ENCODE measurements around the gene ZMYND10. TPM values are rescaled to one million over a fixed set of nuclear protein-coding genes. Genes with fewer than 3 reads are reported as not detected.

The ZMYND10 gene
- total RNA-seq, result 1 to 10 TPM; 2.4 to 2.9 TPM

DNA sequence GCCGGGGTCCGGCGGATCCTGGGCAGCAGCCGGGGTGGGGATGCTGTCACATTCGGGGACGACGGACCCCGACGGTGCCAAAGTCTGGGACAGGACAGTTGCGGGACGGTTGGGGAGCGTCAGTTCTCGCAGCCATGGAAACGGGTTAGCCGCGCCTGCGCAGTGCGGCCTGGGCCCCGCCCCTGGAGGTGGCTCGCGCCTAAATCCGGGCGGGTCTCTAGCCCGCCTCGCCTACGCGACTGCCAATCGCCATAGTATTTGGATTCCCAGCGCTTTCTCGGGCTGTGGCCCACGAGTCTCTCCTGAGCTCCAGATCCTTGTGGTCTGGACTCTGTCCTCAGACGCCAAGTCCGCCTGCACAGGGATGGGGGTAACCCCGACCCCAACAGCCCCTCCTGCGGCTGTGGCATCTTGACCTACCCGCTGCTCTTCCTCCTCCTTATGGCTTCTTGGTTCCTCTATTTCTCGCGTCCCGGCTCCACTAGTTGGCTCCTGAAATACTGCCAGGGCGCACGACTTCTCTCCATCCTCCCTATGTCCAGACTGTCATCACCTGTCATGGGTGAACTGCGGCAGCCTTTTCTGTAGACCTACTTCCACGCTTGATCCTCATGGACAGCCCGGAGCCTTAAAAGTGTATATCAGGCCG lies at the start of gene ZMYND10:
ZMYND10 (minus strand) TSS at position 147 of the 649 bp plus-strand sequence. CDS start 153 bp downstream, outside the sequence.
- ATAC-seq (peak; percentile 21), DNase-seq (peak; percentile 87)
- peaks cover 84% of the 10 kb centered on the region for H3K4me1 Mint-ChIP-seq
- peaks cover 12% of the 10 kb centered on the region for H3K36me3 Mint-ChIP-seq
- H3K27ac Mint-ChIP-seq, result peak within 1 kb of the TSS; percentile 70
- CTCF ChIA-PET, result interaction anchor here (1.3 to 8.3 kb wide), 5 partner anchors 8 to 227 kb away, joined by 3 to 64 read pairs (median 6); no protein-coding TSS in a partner anchor
- H3K27me3 Mint-ChIP-seq, result no peaks in the 10 kb centered on the region
- no peaks in the 10 kb centered on the region for H3K9me3 Mint-ChIP-seq (ENCODE audit: low read depth)
- peak within 1 kb of the TSS; percentile 55 for H3K4me3 Mint-ChIP-seq

DNA sequence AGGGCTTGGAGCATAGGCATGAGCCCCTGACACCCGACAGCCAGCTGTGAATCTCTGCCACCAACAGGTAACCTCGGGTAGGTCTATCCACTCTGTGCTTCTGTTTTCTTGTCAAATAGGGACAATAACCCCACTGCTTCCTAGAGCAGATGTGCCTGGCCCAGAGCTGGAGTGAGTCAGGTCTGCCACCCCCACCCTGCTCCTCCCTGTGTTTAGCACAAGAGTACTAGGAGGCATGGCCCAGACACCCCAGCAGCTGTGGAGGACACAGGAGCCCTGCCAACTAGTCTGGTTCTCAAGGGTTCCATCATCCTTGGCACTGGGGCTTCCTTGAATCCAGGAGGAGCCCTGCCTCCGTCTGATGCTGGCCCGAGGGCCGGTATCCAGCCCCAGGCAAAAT lies 47.5 kb upstream of the ZMYND10 start:
- H3K27me3 Mint-ChIP-seq, result no peaks in the 10 kb centered on the region
- CTCF ChIA-PET, result no interaction called here
- ATAC-seq (no peak), DNase-seq (no peak)
- no peak overlapping the region for H3K27ac Mint-ChIP-seq
- peaks cover 12% of the 10 kb centered on the region for H3K4me1 Mint-ChIP-seq
- H3K9me3 Mint-ChIP-seq (ENCODE audit: low read depth), result no peaks in the 10 kb centered on the region
- no peak overlapping the region for H3K4me3 Mint-ChIP-seq
- no peaks in the 10 kb centered on the region for H3K36me3 Mint-ChIP-seq

GRCh38 chr3:50392101-50392715 lies 46.7 kb upstream of the ZMYND10 start:
- H3K4me1 Mint-ChIP-seq, result peaks cover 11% of the 10 kb centered on the region
- H3K9me3 Mint-ChIP-seq (ENCODE audit: low read depth), result no peaks in the 10 kb centered on the region
- CTCF ChIA-PET, result interaction anchor here (1.2 kb wide), 1 partner anchor 151 kb away, joined by 3 read pairs; no protein-coding TSS in a partner anchor
- no peak for DNase-seq
- ATAC-seq, result no peak
- no peaks in the 10 kb centered on the region for H3K27me3 Mint-ChIP-seq
- H3K4me3 Mint-ChIP-seq, result no peak overlapping the region
- H3K36me3 Mint-ChIP-seq, result no peaks in the 10 kb centered on the region
- H3K27ac Mint-ChIP-seq, result no peak overlapping the region

DNA sequence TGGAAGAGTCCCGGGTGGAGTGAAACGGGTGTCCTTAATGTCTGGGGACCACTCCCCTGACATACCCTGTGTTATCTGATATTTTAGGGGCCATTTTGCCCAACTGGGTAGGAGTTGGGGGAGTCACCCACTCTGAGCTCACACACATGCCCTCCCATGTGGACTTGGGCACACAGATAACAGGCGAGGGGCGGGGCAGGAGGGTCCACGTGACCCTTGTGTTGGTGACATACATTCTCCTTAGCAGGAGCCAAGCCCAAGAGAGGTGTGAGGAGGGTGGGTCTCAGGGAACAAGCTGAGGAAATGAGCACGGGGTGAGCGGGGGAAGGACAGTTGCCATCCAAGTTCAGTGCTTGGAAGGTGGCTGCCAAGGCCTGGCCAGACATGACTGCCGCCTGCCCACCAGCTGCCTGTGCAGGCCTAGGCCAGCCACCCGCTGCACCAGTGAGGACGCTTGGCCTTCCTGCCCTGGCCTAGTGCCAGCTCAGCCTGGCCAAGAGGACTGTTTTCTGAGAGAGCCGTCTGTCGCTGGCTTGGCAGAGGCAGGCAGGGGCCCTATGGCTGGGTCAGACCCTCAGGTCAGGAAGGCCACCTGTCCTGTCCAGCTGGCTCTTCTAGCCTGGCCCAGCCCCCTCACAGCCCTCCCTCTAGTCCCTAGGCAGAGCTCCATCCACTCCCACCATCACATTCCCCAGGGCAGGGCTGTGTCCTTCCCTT lies 45.1 kb upstream of the ZMYND10 start:
- Mint-ChIP-seq H3K4me3 (no peak overlapping the region), H3K27ac (no peak overlapping the region), H3K4me1 (peaks cover 11% of the 10 kb centered on the region), H3K27me3 (no peaks in the 10 kb centered on the region), H3K9me3 (ENCODE audit: low read depth) (no peaks in the 10 kb centered on the region), H3K36me3 (no peaks in the 10 kb centered on the region)
- CTCF ChIA-PET, result interaction anchor here (1.2 to 1.4 kb wide), 2 partner anchors 21 to 153 kb away, joined by 3 read pairs; no protein-coding TSS in a partner anchor
- ATAC-seq, result no peak
- no peak for DNase-seq

GRCh38 chr3:50389414-50389767 lies 43.9 kb upstream of the ZMYND10 start:
- H3K4me1 Mint-ChIP-seq, result peaks cover 11% of the 10 kb centered on the region
- H3K4me3 Mint-ChIP-seq, result no peak overlapping the region
- no peaks in the 10 kb centered on the region for H3K36me3 Mint-ChIP-seq
- no peaks in the 10 kb centered on the region for H3K9me3 Mint-ChIP-seq (ENCODE audit: low read depth)
- CTCF ChIA-PET, result no interaction called here
- DNase-seq (no peak), ATAC-seq (no peak)
- H3K27me3 Mint-ChIP-seq, result no peaks in the 10 kb centered on the region
- H3K27ac Mint-ChIP-seq, result no peak overlapping the region

DNA sequence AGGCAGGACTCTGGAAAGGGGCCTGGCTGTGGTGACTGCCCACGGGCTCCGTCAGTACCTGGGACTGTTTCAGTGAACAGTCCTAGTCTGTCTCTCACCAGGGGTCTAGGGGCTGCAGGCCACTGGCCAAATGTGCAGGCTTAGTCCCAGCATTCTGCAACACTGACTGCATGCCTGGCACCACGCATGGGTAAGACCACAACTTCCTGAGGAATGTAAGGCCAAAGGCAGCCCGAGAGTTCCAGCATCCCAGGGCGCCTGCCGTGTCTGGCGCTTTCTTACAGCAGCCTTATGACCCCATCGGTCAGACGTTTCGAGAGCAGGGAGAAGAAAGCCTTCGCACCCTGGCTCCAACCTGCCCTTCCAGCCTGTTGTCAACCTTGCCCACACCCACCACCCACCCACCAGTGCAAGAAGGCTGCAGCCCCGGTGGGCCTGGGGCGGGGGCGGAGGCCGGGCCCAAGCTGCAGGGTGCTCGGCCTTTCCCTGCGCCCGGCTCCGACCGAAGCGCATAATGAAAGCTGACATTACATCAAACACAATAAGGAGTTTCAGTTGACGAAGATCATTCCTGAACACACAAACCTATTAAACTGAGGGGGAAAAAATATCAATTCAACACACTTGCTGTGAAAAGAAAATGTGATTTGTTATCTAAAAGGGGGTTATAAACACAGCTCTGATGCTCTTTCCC lies 43.3 kb upstream of the ZMYND10 start:
- no peaks in the 10 kb centered on the region for H3K36me3 Mint-ChIP-seq

GRCh38 chr3:50388016-50388719 lies 42.6 kb upstream of the ZMYND10 start:
- Mint-ChIP-seq H3K4me3 (no peak overlapping the region), H3K9me3 (ENCODE audit: low read depth) (no peaks in the 10 kb centered on the region), H3K27ac (no peak overlapping the region), H3K36me3 (no peaks in the 10 kb centered on the region), H3K27me3 (no peaks in the 10 kb centered on the region), H3K4me1 (peaks cover 11% of the 10 kb centered on the region)
- DNase-seq (no peak), ATAC-seq (no peak)
- CTCF ChIA-PET, result interaction anchor here (1.9 kb wide), 1 partner anchor 39 kb away, joined by 5 read pairs; no protein-coding TSS in a partner anchor

More for the DNA sequence above, 43.3 kb upstream of the ZMYND10 start:
- Mint-ChIP-seq H3K27me3 (no peaks in the 10 kb centered on the region), H3K27ac (no peak overlapping the region), H3K4me3 (no peak overlapping the region), H3K9me3 (ENCODE audit: low read depth) (no peaks in the 10 kb centered on the region), H3K4me1 (peaks cover 11% of the 10 kb centered on the region)
- ATAC-seq, result no peak
- CTCF ChIA-PET, result no interaction called here
- DNase-seq, result no peak

DNA sequence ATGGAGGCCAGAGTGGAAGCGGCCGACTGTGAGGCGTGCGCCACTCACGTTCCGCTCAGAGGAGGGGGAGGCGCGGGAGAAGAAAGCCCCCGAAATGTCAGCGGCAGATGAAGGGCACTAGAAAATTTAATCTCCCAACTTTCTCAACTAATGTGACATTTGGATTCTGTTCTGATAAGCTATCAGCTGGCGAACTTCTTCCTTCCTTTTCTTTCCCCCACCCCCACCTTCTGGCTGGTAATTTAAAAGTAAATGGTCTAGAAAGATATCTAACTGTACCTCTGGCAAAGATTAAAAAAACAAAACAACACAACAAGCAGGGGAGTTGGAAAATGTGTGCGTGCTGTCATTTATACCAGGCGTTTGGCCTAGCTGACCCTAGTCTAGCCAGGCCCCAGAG lies 40.2 kb upstream of the ZMYND10 start:
- no peaks in the 10 kb centered on the region for H3K27me3 Mint-ChIP-seq
- H3K4me1 Mint-ChIP-seq, result no peaks in the 10 kb centered on the region
- CTCF ChIA-PET, result interaction anchor here (1.0 kb wide), 1 partner anchor 38 kb away, joined by 5 read pairs; no protein-coding TSS in a partner anchor
- no peaks in the 10 kb centered on the region for H3K36me3 Mint-ChIP-seq
- DNase-seq (no peak), ATAC-seq (no peak)
- no peak overlapping the region for H3K27ac Mint-ChIP-seq
- no peak overlapping the region for H3K4me3 Mint-ChIP-seq
- H3K9me3 Mint-ChIP-seq (ENCODE audit: low read depth), result no peaks in the 10 kb centered on the region

DNA sequence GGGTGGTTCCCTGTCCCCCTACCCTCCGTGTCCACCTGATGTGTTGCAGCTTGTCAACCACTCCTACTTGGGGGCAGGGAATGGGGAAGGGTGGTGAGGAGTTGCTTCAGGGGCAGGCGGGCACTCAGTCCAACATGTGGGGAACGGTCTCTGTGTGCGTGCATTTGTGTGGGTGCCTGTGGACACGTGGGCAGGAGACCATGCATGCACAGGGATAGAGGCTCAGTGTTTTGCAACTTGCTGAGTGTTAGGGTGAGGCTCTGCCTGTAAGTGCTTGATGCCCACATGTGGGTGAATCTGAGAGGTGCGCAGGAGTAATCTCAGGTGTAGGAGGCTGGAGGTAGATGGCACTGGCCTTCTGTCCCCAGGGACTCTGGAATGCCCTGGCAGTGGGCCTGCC lies 38.2 kb upstream of the ZMYND10 start:
- Mint-ChIP-seq H3K27me3 (no peaks in the 10 kb centered on the region), H3K9me3 (ENCODE audit: low read depth) (no peaks in the 10 kb centered on the region), H3K36me3 (no peaks in the 10 kb centered on the region), H3K4me1 (no peaks in the 10 kb centered on the region), H3K4me3 (no peak overlapping the region), H3K27ac (no peak overlapping the region)
- ATAC-seq (no peak), DNase-seq (no peak)
- CTCF ChIA-PET, result interaction anchor here (0.9 kb wide), 1 partner anchor 167 kb away, joined by 3 read pairs; no protein-coding TSS in a partner anchor

DNA sequence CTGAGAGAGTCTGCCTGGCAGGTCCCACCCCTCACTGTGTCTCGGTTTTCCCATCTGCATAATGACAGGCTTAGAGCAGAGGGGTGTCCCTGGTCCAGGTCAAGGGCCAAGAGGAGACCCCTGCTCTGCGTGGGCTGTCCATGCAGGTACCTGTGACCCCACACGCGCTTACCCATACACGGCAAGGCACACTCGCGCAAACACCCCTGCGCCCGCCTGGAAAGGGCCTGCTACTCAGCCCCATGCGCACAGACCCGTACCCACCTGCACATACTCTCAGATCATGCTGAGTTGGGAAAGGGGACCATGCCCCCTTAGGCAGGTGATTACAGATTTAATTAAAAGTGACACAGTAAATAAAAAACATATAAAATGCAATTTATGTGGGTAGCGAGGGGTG lies 37.2 kb upstream of the ZMYND10 start:
- no peak for DNase-seq
- H3K4me3 Mint-ChIP-seq, result no peak overlapping the region
- H3K27ac Mint-ChIP-seq, result no peak overlapping the region
- H3K27me3 Mint-ChIP-seq, result no peaks in the 10 kb centered on the region
- H3K9me3 Mint-ChIP-seq (ENCODE audit: low read depth), result no peaks in the 10 kb centered on the region
- no peak for ATAC-seq
- no peaks in the 10 kb centered on the region for H3K36me3 Mint-ChIP-seq
- no peaks in the 10 kb centered on the region for H3K4me1 Mint-ChIP-seq
- CTCF ChIA-PET, result no interaction called here

DNA sequence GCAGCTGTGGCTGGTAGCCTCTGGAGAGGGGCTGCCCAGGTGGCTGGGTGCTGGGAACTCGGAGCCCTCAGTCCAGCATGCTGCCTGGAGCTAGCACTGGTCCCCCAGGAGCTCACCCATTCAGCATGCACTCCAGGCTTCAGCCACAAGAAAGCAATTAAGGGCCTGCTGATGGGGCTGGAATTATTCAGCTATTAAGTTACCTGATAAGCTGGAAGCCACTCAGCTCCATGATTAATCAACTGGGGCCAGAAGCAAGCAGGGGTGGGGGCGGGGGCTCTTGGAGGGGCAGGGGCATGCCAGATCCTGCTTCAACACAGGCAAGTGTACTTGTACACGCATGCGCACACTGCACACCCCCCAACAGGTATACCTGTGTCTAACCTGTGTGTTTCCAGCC lies 35.9 kb upstream of the ZMYND10 start:
- H3K4me1 Mint-ChIP-seq, result no peaks in the 10 kb centered on the region
- H3K9me3 Mint-ChIP-seq (ENCODE audit: low read depth), result no peaks in the 10 kb centered on the region
- ATAC-seq (no peak), DNase-seq (no peak)
- H3K4me3 Mint-ChIP-seq, result no peak overlapping the region
- CTCF ChIA-PET, result no interaction called here
- H3K27ac Mint-ChIP-seq, result no peak overlapping the region
- H3K36me3 Mint-ChIP-seq, result no peaks in the 10 kb centered on the region
- H3K27me3 Mint-ChIP-seq, result no peaks in the 10 kb centered on the region

DNA sequence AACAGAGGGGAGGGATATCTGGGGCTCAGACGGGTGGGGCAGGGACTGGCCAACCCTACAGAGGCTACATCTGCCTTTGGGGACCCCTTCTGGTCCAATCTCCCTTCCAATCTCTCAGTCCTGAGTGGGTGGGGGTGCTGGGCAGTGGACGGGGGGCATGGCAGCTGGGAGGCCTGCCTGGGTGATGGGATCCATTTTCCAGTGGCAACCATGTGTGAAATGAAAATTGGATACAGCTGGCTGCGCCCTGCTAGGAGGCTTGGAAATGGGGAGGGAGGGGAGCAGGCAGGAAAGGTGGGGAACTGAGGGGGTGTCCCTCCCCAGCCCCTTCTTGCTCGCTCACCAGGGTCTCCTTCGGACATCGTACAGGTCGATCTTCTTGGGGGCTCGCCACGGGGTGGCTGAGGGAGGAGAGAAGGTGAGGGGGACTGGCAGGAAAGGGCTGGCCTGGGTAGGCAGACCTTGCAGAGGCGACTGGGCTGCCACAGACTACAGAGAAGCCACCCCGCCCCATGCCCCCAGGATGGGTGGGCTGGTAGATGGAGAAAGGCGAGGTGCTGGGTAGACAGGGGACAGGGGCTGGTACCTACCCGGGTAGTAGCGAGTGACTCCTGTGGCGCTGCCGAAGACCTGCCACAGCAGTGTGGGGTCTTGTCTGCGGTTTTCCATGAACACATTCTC lies 35.0 kb upstream of the ZMYND10 start:
- no peaks in the 10 kb centered on the region for H3K4me1 Mint-ChIP-seq
- no peak overlapping the region for H3K4me3 Mint-ChIP-seq
- no peak overlapping the region for H3K27ac Mint-ChIP-seq
- no peaks in the 10 kb centered on the region for H3K27me3 Mint-ChIP-seq
- ATAC-seq, result no peak
- CTCF ChIA-PET, result interaction anchor here (0.6 kb wide), 1 partner anchor 162 kb away, joined by 3 read pairs; no protein-coding TSS in a partner anchor
- H3K36me3 Mint-ChIP-seq, result no peaks in the 10 kb centered on the region
- no peak for DNase-seq
- no peaks in the 10 kb centered on the region for H3K9me3 Mint-ChIP-seq (ENCODE audit: low read depth)

Data from activated CD8-positive, alpha-beta memory T cell treated with anti-CD3 and anti-CD28 coated beads, Interleukin-2, amount 10 ng/mL, durations not matched to agents 7 days and 5 days (primary cell).